OCI-LY1 (cell line): ENCODE measurements around the gene SPOCK1.

Source experiments
- H2AFZ ChIP-seq: fragments of 200-600 bp; sonication (generic), shearing (Covaris generic); 2 replicates; pipeline ENCODE4 v1.6.0; 2014; ENCODE audit warnings: antibody characterized with exemption, mild to moderate bottlenecking, low read length
- H3F3A ChIP-seq: fragments of 200-600 bp; sonication (generic), shearing (Covaris generic); 2 replicates; pipeline ENCODE4 v1.6.0; 2014; ENCODE audit warnings: mild to moderate bottlenecking, antibody characterized with exemption, low read length, moderate library complexity; ENCODE audit not compliant: insufficient read depth
- H3K27ac ChIP-seq: fragments of 200-600 bp; sonication (generic); 2 replicates; pipeline ENCODE4 v1.5.1; 2014; ENCODE audit warnings: low read length, mixed run types, mild to moderate bottlenecking, low read depth; ENCODE audit not compliant: poor library complexity, severe bottlenecking
- H3K27me3 ChIP-seq: fragments of 200-600 bp; sonication (generic); 2 replicates; pipeline ENCODE4 v1.6.0; 2014; ENCODE audit warnings: antibody characterized with exemption, mild to moderate bottlenecking, low read length, moderate library complexity; ENCODE audit not compliant: insufficient read depth
- H3K36me3 ChIP-seq: fragments of 200-600 bp; sonication (generic); 2 replicates; pipeline ENCODE4 v1.6.1; 2014; ENCODE audit warnings: mild to moderate bottlenecking, antibody characterized with exemption, low read length, moderate library complexity, mixed read lengths; ENCODE audit not compliant: insufficient read depth
- H3K4me1 ChIP-seq: fragments of 200-600 bp; sonication (generic); 2 replicates; pipeline ENCODE4 v1.5.1; 2014; ENCODE audit warnings: mild to moderate bottlenecking, low read length, moderate library complexity; ENCODE audit not compliant: insufficient read depth, severe bottlenecking
- H3K4me2 ChIP-seq: fragments of 200-600 bp; sonication (generic), shearing (Covaris generic); 2 replicates; pipeline ENCODE4 v1.6.1; 2014; ENCODE audit warnings: low read length
- H3K4me3 ChIP-seq: fragments of 200-600 bp; sonication (generic); 2 replicates; pipeline ENCODE4 v1.5.1; 2014; ENCODE audit warnings: low read length, low read depth, mild to moderate bottlenecking, mixed read lengths; ENCODE audit not compliant: poor library complexity, severe bottlenecking
- H3K79me2 ChIP-seq: fragments of 200-600 bp; shearing (Covaris generic); 2 replicates; pipeline ENCODE4 v1.6.1; 2016; ENCODE audit warnings: mixed run types, low read length, mixed read lengths; ENCODE audit not compliant: insufficient read depth
- H3K9ac ChIP-seq: fragments of 200-600 bp; sonication (generic), shearing (Covaris generic); 2 replicates; pipeline ENCODE4 v1.6.1; 2014; ENCODE audit warnings: mild to moderate bottlenecking, low read length, mixed read lengths
- H3K9me2 ChIP-seq: fragments of 200-600 bp; sonication (generic), shearing (Covaris generic); 2 replicates; pipeline ENCODE4 v1.6.1; 2014; ENCODE audit warnings: low read depth, mild to moderate bottlenecking, low read length, mixed read lengths
- H3K9me3 ChIP-seq: fragments of 200-600 bp; shearing (Covaris generic); 2 replicates; pipeline ENCODE4 v1.6.1; 2014; ENCODE audit warnings: low read length, mixed read lengths
- H4K20me1 ChIP-seq: fragments of 200-600 bp; sonication (generic), shearing (Covaris generic); 2 replicates; pipeline ENCODE4 v1.6.0; 2016; ENCODE audit warnings: mild to moderate bottlenecking, low read length; ENCODE audit not compliant: insufficient read depth
- EZH2 ChIP-seq: fragments of 200-600 bp; sonication (generic), shearing (Covaris generic); IDR thresholded peaks from 2 replicates; pipeline ENCODE4 v1.8.0; 2017; ENCODE audit warnings: borderline replicate concordance, mixed run types, mild to moderate bottlenecking, antibody characterized with exemption, low read length, moderate library complexity, mixed read lengths
- TF ChIP-seq, protein P1 (sequence below): fragments of 200-600 bp; sonication (generic), shearing (Covaris generic); IDR thresholded peaks from 2 replicates; pipeline ENCODE4 v1.5.1; 2017; ENCODE audit warnings: mild to moderate bottlenecking, antibody characterized with exemption, low read length, moderate library complexity, mixed read lengths

SPOCK1 gene

DNA sequence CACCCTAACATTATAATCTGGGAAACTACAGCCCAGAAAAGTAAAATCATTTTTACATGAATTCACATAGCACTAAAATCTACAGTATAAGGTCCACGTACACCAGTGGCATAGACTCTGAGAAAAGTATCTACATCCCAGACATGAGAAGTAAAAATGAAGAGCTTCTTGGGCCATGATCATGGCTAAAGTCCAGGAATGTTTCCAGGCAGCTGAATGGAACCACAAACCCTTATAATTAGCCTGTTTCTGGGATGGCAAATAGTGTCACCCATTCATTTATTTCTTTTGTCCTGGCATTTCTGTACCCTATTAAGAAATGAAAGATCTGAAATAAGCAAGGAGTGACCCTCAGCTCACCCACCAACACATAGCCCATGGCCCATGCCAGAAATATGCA is 217.9 kb downstream of the SPOCK1 start:
- no peak overlapping the region for H3K4me2 ChIP-seq
- H3K4me1 ChIP-seq, result no peaks in the 10 kb centered on the region
- H3K27ac ChIP-seq, result no peak overlapping the region
- H3F3A ChIP-seq, result no peaks in the 10 kb centered on the region
- H3K27me3 ChIP-seq, result no peaks in the 10 kb centered on the region
- no peak overlapping the region for H3K4me3 ChIP-seq
- TF ChIP-seq EZH2, result no peak
- TF ChIP-seq, protein P1, sequence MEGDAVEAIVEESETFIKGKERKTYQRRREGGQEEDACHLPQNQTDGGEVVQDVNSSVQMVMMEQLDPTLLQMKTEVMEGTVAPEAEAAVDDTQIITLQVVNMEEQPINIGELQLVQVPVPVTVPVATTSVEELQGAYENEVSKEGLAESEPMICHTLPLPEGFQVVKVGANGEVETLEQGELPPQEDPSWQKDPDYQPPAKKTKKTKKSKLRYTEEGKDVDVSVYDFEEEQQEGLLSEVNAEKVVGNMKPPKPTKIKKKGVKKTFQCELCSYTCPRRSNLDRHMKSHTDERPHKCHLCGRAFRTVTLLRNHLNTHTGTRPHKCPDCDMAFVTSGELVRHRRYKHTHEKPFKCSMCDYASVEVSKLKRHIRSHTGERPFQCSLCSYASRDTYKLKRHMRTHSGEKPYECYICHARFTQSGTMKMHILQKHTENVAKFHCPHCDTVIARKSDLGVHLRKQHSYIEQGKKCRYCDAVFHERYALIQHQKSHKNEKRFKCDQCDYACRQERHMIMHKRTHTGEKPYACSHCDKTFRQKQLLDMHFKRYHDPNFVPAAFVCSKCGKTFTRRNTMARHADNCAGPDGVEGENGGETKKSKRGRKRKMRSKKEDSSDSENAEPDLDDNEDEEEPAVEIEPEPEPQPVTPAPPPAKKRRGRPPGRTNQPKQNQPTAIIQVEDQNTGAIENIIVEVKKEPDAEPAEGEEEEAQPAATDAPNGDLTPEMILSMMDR, result no peak
- H4K20me1 ChIP-seq, result no peaks in the 10 kb centered on the region
- H3K9me3 ChIP-seq, result no peaks in the 10 kb centered on the region
- H3K79me2 ChIP-seq, result no peaks in the 10 kb centered on the region
- no peaks in the 10 kb centered on the region for H3K36me3 ChIP-seq
- no peak overlapping the region for H2AFZ ChIP-seq
- H3K9ac ChIP-seq, result no peak overlapping the region
- no peaks in the 10 kb centered on the region for H3K9me2 ChIP-seq

DNA sequence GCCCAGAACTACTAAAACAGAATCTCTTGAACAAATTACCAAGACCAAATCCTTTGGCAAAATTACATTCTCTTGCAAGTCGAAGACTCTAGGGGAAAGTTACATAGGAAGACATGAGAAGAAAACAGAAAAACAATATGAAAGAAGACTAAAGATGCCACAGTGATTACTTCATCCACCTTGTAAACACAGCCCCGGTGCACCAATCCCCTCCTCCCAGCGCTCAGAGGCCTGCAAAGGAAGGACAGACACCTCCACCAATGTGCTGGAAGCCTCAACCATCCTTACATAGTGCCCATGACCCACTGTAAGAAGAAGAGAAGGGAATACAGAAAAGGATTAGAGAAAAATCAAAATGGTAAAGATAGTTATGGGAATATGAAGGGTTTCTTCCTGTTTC is 218.5 kb downstream of the SPOCK1 start:
- Histone ChIP-seq H3K27me3 (no peaks in the 10 kb centered on the region), H4K20me1 (no peaks in the 10 kb centered on the region), H3K9me3 (no peaks in the 10 kb centered on the region), H3K36me3 (no peaks in the 10 kb centered on the region), H3K4me3 (no peak overlapping the region), H3K4me1 (no peaks in the 10 kb centered on the region), H3K9ac (no peak overlapping the region), H3K79me2 (no peaks in the 10 kb centered on the region), H3F3A (no peaks in the 10 kb centered on the region), H3K9me2 (no peaks in the 10 kb centered on the region), H3K27ac (no peak overlapping the region), H2AFZ (no peak overlapping the region), H3K4me2 (no peak overlapping the region)
- TF ChIP-seq EZH2, result no peak
- TF ChIP-seq, protein P1, result no peak

DNA sequence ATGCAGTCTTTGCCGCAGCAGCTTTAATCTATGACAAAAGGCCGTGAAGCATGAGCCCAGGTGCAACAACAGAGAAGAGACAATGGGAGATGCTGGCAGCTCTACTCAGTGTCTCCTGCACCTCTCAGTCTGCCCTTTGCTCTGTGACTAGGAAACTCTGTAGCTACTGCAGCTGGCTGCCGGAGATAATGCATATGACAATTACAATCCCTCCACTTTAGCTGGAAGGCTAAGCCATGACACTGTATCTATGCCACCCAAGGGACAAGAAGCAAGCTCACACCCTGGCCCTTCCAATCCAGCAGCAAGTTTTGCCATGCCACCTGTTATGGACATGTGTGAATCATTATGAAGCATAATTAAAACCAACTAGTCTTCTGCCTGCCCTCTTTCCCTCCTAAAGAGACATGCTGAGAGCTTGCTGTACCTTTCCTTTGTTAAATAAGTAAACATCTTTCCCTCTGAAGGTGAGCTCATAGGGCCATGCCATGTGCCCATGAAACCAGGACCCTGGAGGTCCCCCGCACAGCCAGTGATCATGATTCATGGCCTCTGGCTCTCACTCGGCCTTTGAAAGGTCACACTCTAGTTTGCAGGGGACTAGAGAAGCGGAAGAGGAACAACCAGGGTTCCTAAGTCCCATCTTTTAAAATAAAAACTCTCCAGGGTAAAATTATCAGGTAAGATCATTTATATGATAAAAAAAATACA is 219.4 kb downstream of the SPOCK1 start:
- Histone ChIP-seq H3K36me3 (no peaks in the 10 kb centered on the region), H3F3A (no peaks in the 10 kb centered on the region), H3K27ac (no peak overlapping the region), H3K27me3 (no peaks in the 10 kb centered on the region), H3K9ac (no peak overlapping the region), H3K4me2 (no peak overlapping the region), H3K9me2 (no peaks in the 10 kb centered on the region), H4K20me1 (no peaks in the 10 kb centered on the region), H3K9me3 (no peaks in the 10 kb centered on the region), H2AFZ (no peak overlapping the region), H3K4me1 (no peaks in the 10 kb centered on the region), H3K4me3 (no peak overlapping the region), H3K79me2 (no peaks in the 10 kb centered on the region)
- no peak for TF ChIP-seq EZH2
- TF ChIP-seq, protein P1, result no peak
